ENCODE results near the gene B4GALT6.

GRCh38 chr18:31586616-31587015 lies 97.8 kb downstream of the B4GALT6 start:
- TF ChIP-seq, protein P1, sequence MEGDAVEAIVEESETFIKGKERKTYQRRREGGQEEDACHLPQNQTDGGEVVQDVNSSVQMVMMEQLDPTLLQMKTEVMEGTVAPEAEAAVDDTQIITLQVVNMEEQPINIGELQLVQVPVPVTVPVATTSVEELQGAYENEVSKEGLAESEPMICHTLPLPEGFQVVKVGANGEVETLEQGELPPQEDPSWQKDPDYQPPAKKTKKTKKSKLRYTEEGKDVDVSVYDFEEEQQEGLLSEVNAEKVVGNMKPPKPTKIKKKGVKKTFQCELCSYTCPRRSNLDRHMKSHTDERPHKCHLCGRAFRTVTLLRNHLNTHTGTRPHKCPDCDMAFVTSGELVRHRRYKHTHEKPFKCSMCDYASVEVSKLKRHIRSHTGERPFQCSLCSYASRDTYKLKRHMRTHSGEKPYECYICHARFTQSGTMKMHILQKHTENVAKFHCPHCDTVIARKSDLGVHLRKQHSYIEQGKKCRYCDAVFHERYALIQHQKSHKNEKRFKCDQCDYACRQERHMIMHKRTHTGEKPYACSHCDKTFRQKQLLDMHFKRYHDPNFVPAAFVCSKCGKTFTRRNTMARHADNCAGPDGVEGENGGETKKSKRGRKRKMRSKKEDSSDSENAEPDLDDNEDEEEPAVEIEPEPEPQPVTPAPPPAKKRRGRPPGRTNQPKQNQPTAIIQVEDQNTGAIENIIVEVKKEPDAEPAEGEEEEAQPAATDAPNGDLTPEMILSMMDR (IDR thresholded peaks at IDR 0.05): no peak
- no peak for TF ChIP-seq POLR2AphosphoS5 (IDR thresholded peaks at IDR 0.05)
